Thoracic aorta (tissue), 2 donors: ENCODE data around the gene CDK6. TPM values are rescaled to one million over a fixed set of nuclear protein-coding genes. Genes with fewer than 3 reads are reported as not detected.

Source experiments
- ATAC-seq: fragments of 150-250 bp; one replicate; pipeline ENCODE4 v1.8.0; 2017; ENCODE audit warnings: low read depth; ENCODE audit not compliant: insufficient number of reproducible peaks, low FRiP score
- DNase-seq: peaks from one replicate; pipeline ENCODE4 v3.0.0-alpha.2; 2020; ENCODE audit warnings: low spot score
- H3K27ac ChIP-seq, 2 donors: fragments of 200-600 bp; sonication (generic); 1 replicate in 1 of 2; 2 replicates in 1 of 2; pipeline ENCODE4 v1.5.1; 2016; ENCODE audit warnings: mild to moderate bottlenecking in 2 of 2, moderate library complexity in 2 of 2
- H3K27me3 ChIP-seq: fragments of 200-600 bp; sonication (generic); replicated peaks from 2 replicates; pipeline ENCODE4 v1.6.0; 2016; ENCODE audit warnings: mild to moderate bottlenecking; ENCODE audit not compliant: insufficient read depth
- H3K36me3 ChIP-seq: fragments of 200-600 bp; sonication (generic); one replicate; pipeline ENCODE4 v1.5.1; 2016
- H3K4me1 ChIP-seq, 2 donors: fragments of 200-600 bp; sonication (generic); 1 replicate in 1 of 2; 2 replicates in 1 of 2; pipeline versions ENCODE4 v1.5.1 to v1.6.0; 2016; ENCODE audit warnings: low read depth in 2 of 2, mild to moderate bottlenecking in 1 of 2; ENCODE audit not compliant: control insufficient read depth in 1 of 2
- H3K4me3 ChIP-seq: fragments of 200-600 bp; sonication (generic); 2 replicates; pipeline ENCODE4 v1.5.1; 2016; ENCODE audit warnings: mild to moderate bottlenecking
- H3K9me3 ChIP-seq: fragments of 200-600 bp; sonication (generic); 2 replicates; pipeline ENCODE4 v1.5.1; 2016
- CTCF ChIP-seq: fragments of 200-600 bp; sonication (generic); IDR thresholded peaks from one replicate; pipeline ENCODE4 v1.5.1; 2019; ENCODE audit warnings: antibody characterized with exemption
- total RNA-seq, 2 donors: library from RNA; depleted of rRNA; stranded (reverse); fragments of >200 nt; gene quantifications; one replicate each; pipeline versions ENCODE4 v1.1.0 to v1.2.3, GENCODE V29; 2016

CDK6 gene
- total RNA-seq, 2 donors from 2014 or later, result 25.5 to 31.8 TPM

- no peaks in the 10 kb centered on the region for H3K9me3 ChIP-seq
- H3K4me1 ChIP-seq, result peaks cover 7 to 20% of the 10 kb centered on the region in 2 donors
- ATAC-seq (no peak), DNase-seq (no peak)
- TF ChIP-seq CTCF, result no peak
- no peaks in the 10 kb centered on the region for H3K36me3 ChIP-seq
- peak overlapping the region; percentile 55 to 56 for H3K27ac ChIP-seq
- no peak overlapping the region for H3K4me3 ChIP-seq
- no peaks in the 10 kb centered on the region for H3K27me3 ChIP-seq
Measured at GRCh38 chr7:92621561-92622023, 214.8 kb downstream of the CDK6 start.

GRCh38 chr7:92621026-92621540 lies 215.3 kb downstream of the CDK6 start:
- peak overlapping the region; percentile 55 to 56 for H3K27ac ChIP-seq
- peak; percentile 72 for TF ChIP-seq CTCF
- DNase-seq (no peak), ATAC-seq (peak; percentile 82)
- H3K36me3 ChIP-seq, result no peaks in the 10 kb centered on the region
- H3K9me3 ChIP-seq, result no peaks in the 10 kb centered on the region
- peaks cover 7 to 20% of the 10 kb centered on the region in 2 donors for H3K4me1 ChIP-seq
- no peaks in the 10 kb centered on the region for H3K27me3 ChIP-seq
- no peak overlapping the region for H3K4me3 ChIP-seq

GRCh38 chr7:92615861-92616260 lies 220.5 kb downstream of the CDK6 start:
- no peak for ATAC-seq

GRCh38 chr7:92614660-92615174 lies 221.7 kb downstream of the CDK6 start:
- Histone ChIP-seq H3K9me3 (no peaks in the 10 kb centered on the region), H3K27ac (no peak overlapping the region), H3K4me1 (peaks cover 0 to 21% of the 10 kb centered on the region in 2 donors), H3K27me3 (no peaks in the 10 kb centered on the region), H3K4me3 (no peak overlapping the region), H3K36me3 (no peaks in the 10 kb centered on the region)
- DNase-seq (no peak), ATAC-seq (no peak)
- TF ChIP-seq CTCF, result no peak

More at GRCh38 chr7:92615861-92616260, 220.5 kb downstream of the CDK6 start:
- H3K4me3 ChIP-seq, result no peak overlapping the region
- no peak for DNase-seq
- TF ChIP-seq CTCF, result no peak
- no peak overlapping the region for H3K27ac ChIP-seq
- H3K36me3 ChIP-seq, result no peaks in the 10 kb centered on the region
- no peaks in the 10 kb centered on the region for H3K9me3 ChIP-seq
- peaks cover 3 to 27% of the 10 kb centered on the region in 2 donors for H3K4me1 ChIP-seq
- no peaks in the 10 kb centered on the region for H3K27me3 ChIP-seq

- Histone ChIP-seq H3K4me3 (no peak overlapping the region), H3K36me3 (no peaks in the 10 kb centered on the region), H3K9me3 (no peaks in the 10 kb centered on the region), H3K27ac (no peak overlapping the region), H3K4me1 (peaks cover 0 to 21% of the 10 kb centered on the region in 2 donors), H3K27me3 (no peaks in the 10 kb centered on the region)
- DNase-seq (no peak), ATAC-seq (no peak)
- no peak for TF ChIP-seq CTCF
Measured at GRCh38 chr7:92613720-92614119, 222.7 kb downstream of the CDK6 start.
